Osteoblast (primary cell): ENCODE results near the gene CTH. TPM values are rescaled to one million over a fixed set of nuclear protein-coding genes. Genes with fewer than 3 reads are reported as not detected.
A peak's percentile ranks its signal among the peaks of the same experiment; 100 is the strongest.

Experiments used
- DNase-seq: peaks from one replicate; pipeline ENCODE4 v3.0.0; 2011; ENCODE audit warnings: low spot score, mixed read lengths; ENCODE audit not compliant: insufficient read length; ENCODE audit errors: missing footprints
- H2AFZ ChIP-seq: 2 replicates; pipeline ENCODE4 v1.6.0; 2011; ENCODE audit warnings: mild to moderate bottlenecking, low read length
- H3K27ac ChIP-seq: 2 replicates; pipeline ENCODE4 v1.5.1; 2011; ENCODE audit warnings: mild to moderate bottlenecking, low read depth, low read length, moderate library complexity
- H3K27me3 ChIP-seq: 2 replicates; pipeline ENCODE4 v1.6.0; 2012; ENCODE audit warnings: mild to moderate bottlenecking, control low read depth, inconsistent platforms, low read length, moderate library complexity; ENCODE audit not compliant: insufficient read depth
- H3K36me3 ChIP-seq: 2 replicates; pipeline ENCODE4 v1.5.1; 2011; ENCODE audit warnings: mild to moderate bottlenecking, low read length, control low read depth, moderate library complexity; ENCODE audit not compliant: insufficient read depth
- H3K4me1 ChIP-seq: 2 replicates; pipeline ENCODE4 v1.5.1; 2011; ENCODE audit warnings: mild to moderate bottlenecking, low read length, control low read depth, moderate library complexity; ENCODE audit not compliant: insufficient read depth
- H3K4me2 ChIP-seq: 2 replicates; pipeline ENCODE4 v1.6.0; 2011; ENCODE audit warnings: mild to moderate bottlenecking, low read length; ENCODE audit not compliant: insufficient read depth
- H3K4me3 ChIP-seq: fragments of 200-600 bp; sonication (generic); 3 replicates; pipeline ENCODE4 v1.5.1; 2012; ENCODE audit warnings: mild to moderate bottlenecking, low read length, inconsistent platforms; ENCODE audit not compliant: insufficient read depth
- H3K79me2 ChIP-seq: 2 replicates; pipeline ENCODE4 v1.6.0; 2012; ENCODE audit warnings: mild to moderate bottlenecking, low read length, control low read depth, inconsistent platforms; ENCODE audit not compliant: insufficient read depth
- H3K9me3 ChIP-seq: 2 replicates; pipeline ENCODE4 v1.5.1; 2011; ENCODE audit warnings: low read depth, low read length, control low read depth
- H4K20me1 ChIP-seq: 2 replicates; pipeline ENCODE4 v1.6.0; 2012; ENCODE audit warnings: mild to moderate bottlenecking, low read length, control low read depth; ENCODE audit not compliant: insufficient read depth
- total RNA-seq: library from RNA; depleted of rRNA; stranded (reverse); fragments of >200 nt; gene quantifications from 2 replicates; pipeline ENCODE4 v1.2.3, GENCODE V29; 2012
- TF ChIP-seq, protein P1 (sequence below): IDR thresholded peaks from 2 replicates; pipeline ENCODE4 v1.5.1; 2011; ENCODE audit warnings: mild to moderate bottlenecking, low read depth, low read length, moderate library complexity; ENCODE audit errors: extremely low read depth

Gene CTH
- total RNA-seq, 1 donor: 11.2 TPM

DNA sequence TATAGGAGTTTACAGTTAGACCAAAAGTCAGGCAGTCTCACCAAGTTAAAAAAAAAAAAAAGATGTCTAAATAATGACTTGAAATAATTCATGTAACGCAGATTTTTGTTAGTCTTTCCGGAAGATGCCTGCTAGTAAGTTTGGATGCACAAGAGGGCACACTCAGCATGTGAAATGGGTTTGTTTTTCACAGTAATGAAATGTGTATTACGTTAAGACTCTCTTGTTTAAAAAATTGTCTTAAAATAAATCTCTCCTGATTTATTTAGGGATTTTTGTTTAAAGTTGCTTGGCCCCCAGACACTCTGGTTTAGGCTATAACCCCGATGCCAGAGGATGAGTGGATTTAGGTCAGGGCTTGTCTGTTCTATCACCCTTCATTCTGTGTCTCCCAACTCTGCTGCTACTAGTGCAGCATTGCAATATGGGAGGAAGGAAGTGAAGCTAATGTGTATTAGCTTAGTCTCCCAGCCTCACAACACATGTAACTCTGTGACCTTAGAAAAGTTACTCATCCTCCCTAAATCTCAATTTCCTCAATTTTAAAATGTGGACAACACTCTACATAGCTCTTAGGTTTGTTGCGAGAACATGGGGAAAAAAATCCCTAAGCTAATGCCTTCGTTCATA, 25.7 kb downstream of the CTH start:
- no peaks in the 10 kb centered on the region for H3K9me3 ChIP-seq
- no peak overlapping the region for H3K27ac ChIP-seq
- H3K4me2 ChIP-seq: no peak overlapping the region
- no peaks in the 10 kb centered on the region for H3K27me3 ChIP-seq
- no peak overlapping the region for H2AFZ ChIP-seq
- H3K4me1 ChIP-seq: no peaks in the 10 kb centered on the region
- no peak overlapping the region for H3K4me3 ChIP-seq
- peaks cover 3% of the 10 kb centered on the region for H3K36me3 ChIP-seq
- H4K20me1 ChIP-seq: no peaks in the 10 kb centered on the region
- no peak for DNase-seq
- TF ChIP-seq, protein P1, sequence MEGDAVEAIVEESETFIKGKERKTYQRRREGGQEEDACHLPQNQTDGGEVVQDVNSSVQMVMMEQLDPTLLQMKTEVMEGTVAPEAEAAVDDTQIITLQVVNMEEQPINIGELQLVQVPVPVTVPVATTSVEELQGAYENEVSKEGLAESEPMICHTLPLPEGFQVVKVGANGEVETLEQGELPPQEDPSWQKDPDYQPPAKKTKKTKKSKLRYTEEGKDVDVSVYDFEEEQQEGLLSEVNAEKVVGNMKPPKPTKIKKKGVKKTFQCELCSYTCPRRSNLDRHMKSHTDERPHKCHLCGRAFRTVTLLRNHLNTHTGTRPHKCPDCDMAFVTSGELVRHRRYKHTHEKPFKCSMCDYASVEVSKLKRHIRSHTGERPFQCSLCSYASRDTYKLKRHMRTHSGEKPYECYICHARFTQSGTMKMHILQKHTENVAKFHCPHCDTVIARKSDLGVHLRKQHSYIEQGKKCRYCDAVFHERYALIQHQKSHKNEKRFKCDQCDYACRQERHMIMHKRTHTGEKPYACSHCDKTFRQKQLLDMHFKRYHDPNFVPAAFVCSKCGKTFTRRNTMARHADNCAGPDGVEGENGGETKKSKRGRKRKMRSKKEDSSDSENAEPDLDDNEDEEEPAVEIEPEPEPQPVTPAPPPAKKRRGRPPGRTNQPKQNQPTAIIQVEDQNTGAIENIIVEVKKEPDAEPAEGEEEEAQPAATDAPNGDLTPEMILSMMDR: peak; percentile 45
- no peaks in the 10 kb centered on the region for H3K79me2 ChIP-seq

DNA sequence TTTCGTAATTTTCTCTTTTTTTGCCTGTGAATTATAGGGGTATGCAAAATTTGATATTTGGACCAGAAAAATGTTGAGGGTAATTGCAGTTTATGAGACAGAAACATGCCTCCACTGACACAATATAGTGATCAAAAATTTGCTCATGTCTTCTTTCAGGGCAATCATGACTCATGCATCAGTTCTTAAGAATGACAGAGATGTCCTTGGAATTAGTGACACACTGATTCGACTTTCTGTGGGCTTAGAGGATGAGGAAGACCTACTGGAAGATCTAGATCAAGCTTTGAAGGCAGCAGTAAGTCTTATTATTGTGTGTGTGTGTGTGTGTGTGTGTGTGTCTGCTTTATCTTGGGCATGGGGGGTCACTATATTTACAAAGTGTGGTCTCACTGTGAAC, 27.5 kb downstream of the CTH start:
- TF ChIP-seq, protein P1: no peak
- no peak overlapping the region for H3K4me2 ChIP-seq
- no peaks in the 10 kb centered on the region for H3K27me3 ChIP-seq
- no peaks in the 10 kb centered on the region for H3K79me2 ChIP-seq
- no peaks in the 10 kb centered on the region for H4K20me1 ChIP-seq
- no peaks in the 10 kb centered on the region for H3K4me1 ChIP-seq
- DNase-seq: no peak
- no peak overlapping the region for H2AFZ ChIP-seq
- H3K36me3 ChIP-seq: no peaks in the 10 kb centered on the region
- no peaks in the 10 kb centered on the region for H3K9me3 ChIP-seq
- no peak overlapping the region for H3K27ac ChIP-seq
- H3K4me3 ChIP-seq: no peak overlapping the region

DNA sequence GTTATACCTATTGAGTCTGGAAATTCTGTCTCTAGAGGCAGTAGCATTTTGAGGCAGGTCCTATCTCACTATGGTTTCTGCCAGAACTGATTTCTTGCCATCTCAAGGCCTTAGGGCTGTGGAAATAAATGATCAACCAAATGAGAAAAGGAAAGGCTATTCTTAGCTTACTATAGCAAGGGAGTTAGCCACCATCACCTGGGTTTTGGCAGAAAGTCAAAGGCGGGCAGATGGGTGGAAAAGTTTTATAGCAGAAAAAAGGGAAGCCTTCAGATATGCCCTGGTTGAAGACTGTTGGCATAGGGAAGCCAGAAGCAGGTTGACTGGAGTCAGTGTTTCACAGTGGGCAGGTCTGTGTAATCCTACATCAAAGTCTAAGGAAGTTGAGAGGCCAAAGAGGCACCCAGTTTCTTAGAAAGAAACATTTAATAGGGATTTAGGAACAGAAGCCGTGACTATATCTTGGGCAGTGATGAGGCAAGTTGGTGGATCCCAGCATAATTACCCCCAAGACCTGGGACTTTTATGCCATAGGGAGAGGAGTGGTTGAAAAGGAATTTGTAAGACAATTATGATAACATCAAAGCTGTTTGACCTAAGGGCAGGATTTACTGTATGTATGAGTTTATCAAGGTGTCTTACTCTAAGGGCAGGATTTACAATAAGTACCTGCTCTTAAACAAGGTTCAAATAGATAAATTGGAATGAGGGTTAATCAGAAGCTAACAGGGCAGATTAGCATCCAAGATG, 29.7 kb downstream of the CTH start:
- DNase-seq: no peak
- Histone ChIP-seq H3K27ac (no peak overlapping the region), H3K27me3 (no peaks in the 10 kb centered on the region), H3K4me1 (no peaks in the 10 kb centered on the region), H2AFZ (no peak overlapping the region), H4K20me1 (no peaks in the 10 kb centered on the region), H3K9me3 (no peaks in the 10 kb centered on the region), H3K4me2 (no peak overlapping the region), H3K4me3 (no peak overlapping the region), H3K36me3 (no peaks in the 10 kb centered on the region), H3K79me2 (no peaks in the 10 kb centered on the region)
- TF ChIP-seq, protein P1: no peak

DNA sequence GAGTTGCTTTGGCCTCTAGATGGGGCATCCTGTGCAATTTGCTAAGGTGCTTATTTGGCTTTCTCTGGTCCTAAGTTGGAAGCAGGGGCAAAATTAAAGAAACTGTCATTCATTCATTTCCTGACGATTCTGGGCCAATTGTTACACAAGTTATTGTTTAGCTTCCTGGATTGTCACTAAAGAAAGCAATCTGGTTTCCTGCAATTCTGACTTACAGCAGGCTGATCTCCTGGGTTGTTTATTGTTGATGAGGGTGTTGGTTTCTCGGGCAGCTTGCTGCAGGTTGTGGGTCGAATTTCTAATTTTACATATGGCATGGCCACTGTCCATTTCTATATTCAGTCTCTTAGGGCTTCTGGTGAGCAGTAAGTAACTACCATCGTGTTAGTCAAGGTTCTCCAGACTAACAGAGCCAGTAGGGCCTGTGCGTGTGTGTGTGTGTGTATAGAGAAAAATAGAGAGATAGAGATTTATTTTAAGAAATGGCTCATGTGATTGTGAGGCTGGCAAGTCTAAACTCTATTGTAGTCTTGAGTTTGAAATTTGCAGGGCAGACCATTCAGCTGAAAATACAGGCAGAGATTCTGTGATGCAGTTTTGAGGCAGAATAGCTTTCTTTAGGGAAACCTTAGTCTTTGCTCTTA, 30.4 kb downstream of the CTH start:
- H3K4me2 ChIP-seq: no peak overlapping the region
- H3K4me1 ChIP-seq: no peaks in the 10 kb centered on the region
- no peaks in the 10 kb centered on the region for H3K27me3 ChIP-seq
- no peaks in the 10 kb centered on the region for H3K79me2 ChIP-seq
- no peaks in the 10 kb centered on the region for H3K9me3 ChIP-seq
- no peak overlapping the region for H2AFZ ChIP-seq
- DNase-seq: no peak
- TF ChIP-seq, protein P1: no peak
- H4K20me1 ChIP-seq: no peaks in the 10 kb centered on the region
- H3K36me3 ChIP-seq: no peaks in the 10 kb centered on the region
- no peak overlapping the region for H3K27ac ChIP-seq
- no peak overlapping the region for H3K4me3 ChIP-seq
